ENCODE measurements around the gene FLYWCH2.

GRCh38 chr16:2930236-2930635 is 47.2 kb downstream of the FLYWCH2 start:
- TF ChIP-seq POLR2A (IDR thresholded peaks at IDR 0.05): no peak
- no peak for TF ChIP-seq CTCF (IDR thresholded peaks at IDR 0.05 in 4 of 5, conservative IDR thresholded peaks at IDR 0.05 in 1 of 5)
